ENCODE measurements around the gene PLD5.
A peak's percentile ranks its signal among the peaks of the same experiment; 100 is the strongest.
"Not testable (repeated sequence)": the region's sequence is repeated elsewhere in the genome, so short reads cannot be mapped to it uniquely, and the experiment has no call there.

The PLD5 gene

DNA sequence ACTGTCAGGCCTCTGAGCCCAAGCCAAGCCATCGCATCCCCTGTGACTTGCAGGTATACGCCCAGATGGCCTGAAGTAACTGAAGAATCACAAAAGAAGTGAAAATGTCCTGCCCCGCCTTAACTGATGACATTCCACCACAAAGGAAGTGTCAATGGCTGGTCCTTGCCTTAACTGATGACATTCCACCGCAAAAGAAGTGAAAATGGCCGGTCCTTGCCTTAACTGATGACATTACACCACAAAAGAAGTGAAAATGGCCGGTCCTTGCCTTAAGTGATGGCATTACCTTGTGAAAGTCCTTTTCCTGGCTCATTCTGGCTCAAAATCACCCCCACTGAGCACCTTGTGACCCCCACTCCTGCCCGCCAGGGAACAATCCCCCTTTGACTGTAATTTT, 314.2 kb downstream of the PLD5 start:
- not testable (repeated sequence) for DNase-seq (ENCODE audit: low spot score)

DNA sequence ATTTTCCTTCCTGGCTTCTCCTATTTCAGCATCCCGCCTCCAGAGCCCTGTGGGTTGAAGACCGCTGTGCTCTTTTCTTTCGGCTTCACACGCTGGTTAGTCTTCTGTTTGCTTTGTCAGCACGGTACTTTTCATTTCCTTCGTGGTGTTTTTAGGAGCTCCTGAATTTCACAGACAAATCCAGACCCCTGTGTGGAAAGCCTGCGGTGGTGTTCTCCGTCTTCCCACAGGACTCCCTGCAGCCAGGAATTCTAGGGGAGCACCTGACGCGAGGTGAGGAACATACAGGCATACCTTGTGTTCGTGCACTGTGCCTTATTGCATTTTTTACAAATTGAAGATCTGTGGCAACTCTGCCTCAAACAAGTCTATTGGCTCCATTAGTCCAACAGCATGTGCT, 315.4 kb downstream of the PLD5 start:
- no peak for DNase-seq (ENCODE audit: low spot score)

DNA sequence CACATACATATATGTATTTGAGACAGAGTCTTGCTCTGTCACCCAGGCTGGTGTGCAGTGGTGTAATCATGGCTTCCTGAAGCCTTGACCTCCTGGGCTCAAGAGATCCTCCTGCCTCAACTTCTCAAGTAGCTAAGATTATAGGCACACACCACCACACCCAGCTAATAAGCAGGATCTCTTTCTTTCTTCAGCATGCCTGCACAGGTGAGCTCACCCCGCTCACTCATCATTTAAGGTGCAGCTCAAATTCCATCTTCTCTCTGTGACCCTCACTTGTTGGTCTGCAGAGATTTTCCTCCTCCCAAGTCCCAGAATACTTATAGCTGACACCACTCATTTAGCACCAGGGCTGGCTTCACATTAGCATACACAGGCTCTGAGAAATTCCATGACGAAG, 316.5 kb downstream of the PLD5 start:
- no peak for DNase-seq (ENCODE audit: low spot score)

DNA sequence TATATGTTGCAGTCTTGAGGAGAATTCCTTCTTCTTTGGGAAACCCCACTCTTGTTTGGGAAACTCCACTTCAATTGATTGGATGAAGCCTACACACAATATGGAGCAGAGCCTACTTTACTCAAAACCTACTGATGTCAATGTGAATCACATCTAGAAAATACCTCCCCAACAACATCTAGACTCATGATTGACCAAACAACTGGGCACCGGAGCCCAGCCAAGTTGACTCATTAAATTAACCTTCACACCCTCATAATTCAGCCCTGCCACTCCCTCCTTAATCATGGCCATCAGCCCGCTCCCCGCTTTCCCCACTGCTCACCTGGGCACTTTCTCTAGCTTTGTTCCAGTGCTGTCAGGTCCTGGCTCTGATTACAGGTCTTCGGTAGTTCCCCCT, 317.5 kb downstream of the PLD5 start:
- DNase-seq (ENCODE audit: low spot score): no peak

DNA sequence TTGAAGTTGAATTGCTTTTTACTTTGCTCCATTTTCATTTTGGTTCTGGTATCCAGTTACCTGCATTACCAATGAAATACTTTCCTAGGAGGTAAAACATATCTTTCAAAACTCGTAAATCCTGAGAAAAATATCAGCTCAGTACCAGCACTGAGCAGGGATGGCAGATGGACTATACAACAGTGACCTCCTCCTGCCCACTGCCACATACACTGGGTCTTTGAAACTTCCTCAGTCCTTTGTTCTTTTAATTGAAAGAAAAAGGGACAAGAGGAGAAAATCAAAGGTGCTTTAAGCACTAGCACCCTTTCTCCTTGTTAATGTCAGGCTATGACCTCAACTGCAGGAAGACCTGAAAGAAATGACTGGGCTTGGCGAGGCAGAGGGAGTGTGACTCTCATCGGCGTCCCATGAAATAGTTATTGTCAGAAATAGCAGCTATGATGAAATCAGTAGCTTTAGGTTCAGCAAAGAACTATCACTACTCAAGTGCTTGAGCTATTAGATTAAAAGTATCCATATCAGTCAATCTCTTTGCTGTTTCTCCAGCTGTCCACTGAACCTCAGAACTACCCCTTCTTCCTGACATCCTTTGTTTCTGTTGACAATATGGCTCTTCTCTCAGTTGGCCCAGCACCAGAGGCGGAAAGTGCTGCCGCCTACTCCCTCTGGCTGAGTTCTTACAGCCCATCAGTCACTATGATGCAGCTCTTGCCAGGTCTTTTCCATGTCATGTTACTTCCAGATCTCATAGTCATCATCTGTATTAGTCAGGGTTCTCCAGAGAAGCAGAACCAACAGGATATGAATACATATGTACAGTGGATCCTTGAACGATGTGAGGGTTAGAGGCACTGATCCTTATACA, 318.6 kb downstream of the PLD5 start:
- peak; percentile 86 for DNase-seq (ENCODE audit: low spot score)

DNA sequence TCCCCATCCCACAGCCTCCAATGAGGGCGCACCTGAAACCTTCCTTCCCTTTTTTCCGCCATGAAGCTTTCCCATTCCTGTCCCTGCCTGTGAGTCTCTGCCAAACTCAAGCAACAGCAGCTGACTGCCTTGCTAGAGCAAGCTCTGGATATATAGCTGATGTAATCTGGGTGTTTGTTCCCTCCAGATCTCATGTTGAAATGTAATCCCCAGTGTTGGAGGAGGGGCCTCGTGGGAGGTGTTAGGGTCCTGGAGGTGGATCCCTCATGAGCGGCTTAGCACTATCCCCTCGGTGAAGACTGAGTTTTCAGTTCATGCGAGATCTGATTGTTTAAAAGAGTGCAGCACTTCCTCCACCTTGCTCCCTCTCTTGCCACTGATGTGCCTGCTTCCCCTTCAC, 321.2 kb downstream of the PLD5 start:
- DNase-seq (ENCODE audit: low spot score): no peak

DNA sequence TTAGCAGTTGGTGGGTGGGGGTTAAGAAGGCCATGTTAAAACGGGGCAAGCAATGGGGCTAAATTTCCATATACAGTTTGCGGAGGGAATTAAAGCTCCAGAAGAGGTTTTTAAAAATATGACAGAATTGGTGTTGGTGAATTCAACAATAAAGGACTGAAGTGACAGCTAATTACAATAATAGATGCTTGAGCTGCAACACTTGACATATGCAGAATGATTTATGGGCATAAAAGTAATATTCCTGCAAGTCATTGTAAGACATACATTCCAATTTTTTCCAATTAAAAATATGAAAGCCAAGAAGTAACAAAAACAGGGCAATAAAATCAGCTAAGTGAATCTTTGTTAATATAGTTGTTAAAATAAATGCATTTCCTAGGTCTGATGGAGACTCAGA, 323.4 kb downstream of the PLD5 start:
- DNase-seq (ENCODE audit: low spot score): no peak

DNA sequence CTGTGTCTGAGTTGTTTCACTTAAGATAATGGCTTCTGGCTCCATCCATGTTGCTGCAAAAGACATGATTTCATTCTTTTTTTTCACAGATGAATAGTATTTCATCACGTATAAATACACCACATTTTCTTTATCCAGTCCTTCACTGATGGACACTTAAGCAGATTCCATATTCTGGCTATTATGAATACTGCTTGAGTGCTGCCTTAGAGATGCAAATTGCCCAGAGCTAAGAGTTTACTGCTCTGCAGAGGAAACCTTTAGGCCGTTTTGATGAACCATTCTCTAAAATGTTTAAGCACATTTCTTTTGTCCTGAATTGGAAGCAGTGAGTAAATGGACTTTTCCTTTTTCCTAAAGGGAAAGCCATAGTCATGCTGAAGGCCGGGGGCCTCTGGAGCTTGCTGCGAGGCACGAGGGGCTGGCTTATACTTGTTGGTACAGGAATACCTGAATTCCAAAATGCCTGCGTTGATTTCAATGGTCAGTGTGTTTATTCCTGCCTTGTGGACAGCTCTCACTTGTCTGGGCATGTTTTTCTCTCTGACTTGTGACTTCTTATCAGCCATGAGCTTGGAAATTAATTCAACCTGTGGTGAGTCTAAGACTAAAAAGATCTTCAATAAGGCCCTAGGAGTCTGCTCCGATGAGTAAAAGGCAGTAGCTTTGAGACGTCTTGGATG, 324.6 kb downstream of the PLD5 start:
- DNase-seq (ENCODE audit: low spot score): no peak

DNA sequence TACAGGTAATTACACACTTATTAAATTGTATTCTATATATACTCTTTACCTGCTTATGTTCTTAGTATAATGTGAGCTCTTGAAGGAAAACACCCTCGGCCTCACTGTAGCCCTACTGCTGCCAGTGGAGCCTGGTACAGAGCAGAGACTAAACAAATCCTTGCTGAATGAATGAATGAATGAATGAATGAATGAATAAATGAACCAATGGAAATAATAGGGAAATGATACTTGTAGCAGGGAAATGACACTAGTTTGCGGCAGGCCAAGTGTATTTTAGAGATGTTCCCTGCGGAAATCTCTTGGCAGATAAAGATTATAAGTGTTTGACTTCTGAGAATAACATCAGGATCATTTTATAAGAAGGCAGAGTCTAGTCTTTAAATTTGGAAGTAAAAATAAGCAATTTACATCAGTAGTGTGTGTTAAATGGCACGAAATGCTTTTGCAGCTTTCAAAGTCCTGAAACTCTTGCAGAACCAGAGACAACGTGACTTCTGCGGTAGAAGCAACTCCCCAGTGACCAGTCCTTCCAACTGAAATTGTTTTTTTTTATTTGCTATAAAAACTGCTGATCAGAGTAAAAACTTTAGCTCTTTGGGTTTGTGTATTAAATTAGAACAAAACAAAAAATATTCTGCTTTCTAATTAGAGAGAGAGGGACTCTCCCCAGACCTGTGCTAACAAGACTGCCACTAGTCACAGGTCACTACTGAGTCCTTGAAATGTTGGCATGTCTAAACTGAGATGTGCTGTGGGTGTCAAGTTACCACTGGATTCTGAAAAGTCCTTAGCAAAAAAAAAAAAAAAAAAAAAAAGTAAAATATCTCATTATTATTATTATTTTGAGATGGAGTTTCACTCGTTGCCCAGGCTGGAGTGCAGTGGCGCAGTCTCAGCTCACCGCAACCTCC, 326.3 kb downstream of the PLD5 start:
- DNase-seq (ENCODE audit: low spot score): no peak

DNA sequence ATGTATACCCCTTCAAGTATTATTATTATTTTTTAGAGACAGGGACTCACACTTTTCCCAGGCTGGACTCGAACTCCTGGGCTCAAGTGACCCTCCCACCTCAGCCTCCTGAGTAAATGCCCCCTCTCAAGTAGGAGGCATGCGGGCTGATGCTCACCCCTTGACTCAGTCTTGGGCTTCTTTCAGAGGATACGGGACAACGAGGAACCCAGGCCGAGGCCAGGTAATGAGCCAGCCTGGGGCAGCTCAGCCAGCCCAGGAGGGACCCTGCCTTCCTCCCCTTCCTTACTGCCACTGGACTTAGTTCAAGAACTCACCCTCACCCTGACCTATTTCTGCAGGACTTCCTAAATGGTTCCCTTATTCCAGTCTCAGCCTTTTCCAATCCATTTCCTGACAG, 327.6 kb downstream of the PLD5 start:
- no peak for DNase-seq (ENCODE audit: low spot score)

DNA sequence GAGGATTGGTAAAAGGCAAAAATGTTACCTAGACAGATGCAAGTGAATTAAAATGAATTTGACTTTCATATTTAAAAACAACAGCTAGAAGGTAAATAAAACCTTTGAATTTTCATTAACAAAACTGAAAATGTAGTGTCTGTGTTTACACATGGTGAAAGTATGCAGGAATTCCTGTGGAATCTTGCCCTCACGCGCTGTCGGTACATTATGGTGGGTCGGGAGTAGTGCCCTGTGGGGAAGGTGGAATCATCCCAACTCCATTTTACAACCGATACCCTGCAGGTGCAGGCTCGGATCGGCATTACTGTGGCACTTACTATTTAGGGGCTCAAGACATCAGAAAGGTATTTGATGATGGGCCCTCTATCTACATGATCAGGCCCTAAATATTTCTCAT, 328.4 kb downstream of the PLD5 start:
- DNase-seq (ENCODE audit: low spot score): no peak

DNA sequence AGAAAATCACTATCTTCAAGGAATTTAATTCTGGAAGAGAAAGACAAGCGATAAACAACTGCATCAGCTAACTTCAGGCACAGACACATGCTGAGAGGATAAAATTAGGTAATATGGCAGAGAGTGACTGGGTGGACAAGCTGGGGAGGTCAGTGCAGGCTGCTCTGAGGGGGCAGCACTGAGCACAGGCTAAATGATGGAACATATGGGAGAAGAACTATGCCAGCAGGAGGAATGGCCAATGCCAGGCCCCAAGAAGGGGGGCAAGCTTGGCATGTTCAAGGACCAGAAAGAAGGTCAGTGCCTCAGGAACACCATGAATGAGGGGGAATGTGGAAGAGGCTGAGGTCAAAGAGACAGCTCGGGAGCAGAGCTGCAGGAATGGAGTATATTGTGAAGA, 334.9 kb downstream of the PLD5 start:
- no peak for DNase-seq (ENCODE audit: low spot score)

DNA sequence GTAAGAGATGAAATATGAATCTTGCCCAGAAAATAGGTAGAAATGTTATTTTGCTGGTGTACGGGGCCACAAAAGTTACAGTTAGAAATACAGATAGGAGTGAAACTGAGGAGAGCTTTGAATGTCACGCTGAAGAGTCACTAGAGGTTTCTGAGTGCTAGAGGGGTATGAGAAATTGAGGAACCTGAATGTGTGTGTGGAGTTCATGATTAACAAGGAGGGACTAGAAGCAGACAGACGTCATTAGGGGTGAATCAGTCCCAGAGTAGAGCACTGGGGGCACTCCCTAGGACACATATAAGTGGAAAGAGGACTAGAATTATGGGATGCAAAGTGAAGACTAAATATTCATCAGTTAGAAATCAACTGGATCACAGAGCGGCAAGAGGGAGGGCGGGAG, 336.7 kb downstream of the PLD5 start:
- DNase-seq (ENCODE audit: low spot score): no peak

DNA sequence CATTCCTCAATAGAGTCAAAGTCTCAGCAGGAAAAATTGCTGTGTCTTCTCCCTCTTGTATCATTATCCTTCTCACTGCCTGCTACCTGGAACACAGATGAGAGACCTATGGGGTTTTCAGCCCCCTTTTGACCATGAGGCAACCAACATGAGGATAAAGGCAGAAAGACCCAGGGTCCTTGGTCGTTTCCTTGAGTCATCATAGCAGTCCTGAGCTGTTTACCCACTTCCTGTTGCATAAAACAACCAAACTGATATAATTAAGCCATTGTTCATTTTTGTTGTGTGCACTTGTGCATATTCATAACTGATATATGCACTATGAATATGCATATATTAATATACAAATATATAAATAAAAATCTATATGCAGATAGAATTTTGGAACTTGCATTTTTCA, 337.3 kb downstream of the PLD5 start:
- no peak for DNase-seq (ENCODE audit: low spot score)

DNA sequence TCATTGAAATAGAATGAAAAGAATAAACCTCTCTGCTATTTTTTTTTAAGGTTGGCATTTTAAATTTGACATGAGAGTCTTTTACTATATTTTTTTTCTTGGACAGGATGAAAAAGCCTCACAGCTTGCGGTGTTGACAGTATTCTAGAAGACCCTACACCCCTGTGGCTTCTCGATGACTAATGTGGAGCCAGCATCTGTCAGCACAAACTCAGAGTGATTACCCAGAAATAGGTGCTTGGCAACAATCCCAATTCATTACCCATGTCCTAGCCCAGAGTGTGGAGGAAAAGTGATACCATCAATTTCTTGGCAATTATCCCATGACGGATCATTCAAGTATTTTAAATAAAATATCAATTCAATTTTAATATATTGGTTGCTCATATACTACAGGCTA, 338.8 kb downstream of the PLD5 start:
- DNase-seq (ENCODE audit: low spot score): no peak

DNA sequence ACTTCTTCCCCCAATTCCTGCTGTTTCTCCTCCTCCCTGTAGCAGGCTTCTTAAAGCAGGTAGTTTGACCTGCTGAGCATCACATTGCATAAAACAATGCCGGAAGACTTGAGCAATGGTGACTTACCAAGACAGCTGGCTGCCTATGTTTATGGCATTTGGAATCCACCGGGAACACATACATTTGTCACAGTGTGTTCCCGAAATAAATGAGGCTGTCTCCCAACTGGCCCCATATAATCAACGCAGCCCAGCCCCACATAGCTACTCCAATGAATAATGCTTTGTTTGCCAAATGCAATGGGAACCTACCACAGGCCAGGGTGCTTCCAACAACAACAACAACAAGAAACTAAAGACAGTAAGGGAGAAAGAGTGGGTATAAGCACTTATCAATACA, 339.5 kb downstream of the PLD5 start:
- DNase-seq (ENCODE audit: low spot score): peak; percentile 68

DNA sequence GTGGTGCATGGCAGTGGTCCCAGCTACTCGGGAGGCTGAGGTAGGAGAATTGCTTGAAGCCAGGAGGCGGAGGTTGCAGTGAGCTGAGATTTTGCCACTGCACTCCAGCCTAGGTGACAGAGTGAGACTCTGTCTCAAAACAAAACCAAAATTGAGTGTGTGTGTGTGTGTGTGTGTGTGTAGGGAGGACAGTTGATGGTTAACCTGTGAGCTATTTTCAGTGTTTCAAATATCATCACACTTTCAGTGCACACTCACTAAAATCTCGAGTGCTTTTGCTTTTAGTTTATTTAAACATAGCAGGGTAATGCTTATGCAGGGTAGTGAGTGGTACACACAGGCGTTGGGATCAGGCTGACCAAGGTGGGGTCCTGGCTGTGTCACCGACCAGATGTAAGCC, 344.7 kb downstream of the PLD5 start:
- DNase-seq (ENCODE audit: low spot score): not testable (repeated sequence)

DNA sequence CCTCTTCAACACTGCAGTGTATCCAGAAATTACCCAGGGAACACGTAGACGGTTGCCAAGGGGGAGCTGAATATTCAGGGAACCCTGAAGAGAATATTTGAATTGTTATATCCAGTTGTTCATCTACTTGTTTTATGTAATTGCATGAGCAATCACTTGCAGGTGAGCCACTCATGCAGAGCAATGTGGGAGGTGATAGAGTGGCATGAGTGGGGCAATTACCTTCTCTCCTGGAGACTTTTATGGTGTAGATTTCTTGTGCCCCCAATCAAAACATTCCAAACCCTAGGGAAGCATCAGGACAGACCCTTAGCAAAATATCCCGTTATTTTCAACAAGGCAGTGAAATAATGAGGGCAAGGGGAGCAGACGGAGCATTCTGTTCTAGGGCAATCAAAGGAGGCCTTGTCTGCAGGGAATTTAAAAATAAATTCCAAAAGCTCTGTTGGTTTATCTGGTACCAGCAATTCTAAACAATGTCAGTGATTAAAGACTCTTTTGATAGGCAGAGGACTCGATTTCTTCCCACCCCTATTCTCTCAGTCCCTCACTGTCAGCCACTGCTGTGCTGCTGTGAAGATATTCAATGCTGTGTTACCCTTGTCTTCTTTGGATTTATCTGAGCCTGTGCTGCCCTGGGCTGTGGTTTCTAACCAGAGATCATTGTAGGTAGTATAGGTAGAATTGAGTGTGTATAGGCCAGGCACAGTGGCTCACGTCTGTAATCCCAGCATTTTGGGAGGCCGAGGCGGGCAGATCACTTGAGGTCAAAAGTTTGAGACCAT, 345.4 kb downstream of the PLD5 start:
- DNase-seq (ENCODE audit: low spot score): peak; percentile 79

DNA sequence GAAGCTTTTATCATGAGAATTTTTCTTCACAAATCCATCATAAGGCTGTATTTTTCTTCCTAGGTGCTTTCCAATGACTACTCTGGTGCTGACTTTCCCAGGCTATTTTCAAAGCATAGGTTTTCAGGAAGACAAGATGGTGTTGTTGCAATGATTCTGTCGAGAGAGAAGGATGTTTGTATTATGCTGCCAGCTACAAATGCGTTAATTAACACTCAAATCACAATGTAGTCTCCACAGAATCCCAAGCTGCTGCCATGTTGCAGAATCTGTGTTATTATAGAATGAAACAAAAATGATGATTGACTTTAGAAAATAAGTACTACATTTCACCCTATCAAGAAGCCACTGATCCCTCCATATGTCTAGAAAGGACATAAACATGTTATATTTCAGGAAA, 346.1 kb downstream of the PLD5 start:
- DNase-seq (ENCODE audit: low spot score): peak; percentile 55

DNA sequence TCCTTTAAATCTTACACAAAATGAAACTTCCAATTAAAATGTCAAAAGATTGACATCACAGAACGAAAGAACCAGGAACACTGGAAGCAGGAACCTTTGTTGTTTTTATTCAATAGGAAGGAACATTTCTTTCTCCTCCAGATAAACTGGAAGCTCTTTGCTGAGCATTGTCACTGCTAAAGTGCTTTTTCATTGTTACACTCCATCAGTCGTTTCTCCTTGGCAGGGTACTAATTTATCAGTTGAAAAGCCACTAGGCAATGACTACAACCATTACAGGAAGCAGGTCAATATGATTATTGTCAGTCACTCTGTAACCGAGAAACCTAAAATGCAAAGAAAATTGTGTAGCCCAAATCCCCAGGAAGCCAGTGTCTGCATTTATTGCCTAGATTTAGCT, 362.4 kb downstream of the PLD5 start:
- no peak for DNase-seq (ENCODE audit: low spot score)

DNA sequence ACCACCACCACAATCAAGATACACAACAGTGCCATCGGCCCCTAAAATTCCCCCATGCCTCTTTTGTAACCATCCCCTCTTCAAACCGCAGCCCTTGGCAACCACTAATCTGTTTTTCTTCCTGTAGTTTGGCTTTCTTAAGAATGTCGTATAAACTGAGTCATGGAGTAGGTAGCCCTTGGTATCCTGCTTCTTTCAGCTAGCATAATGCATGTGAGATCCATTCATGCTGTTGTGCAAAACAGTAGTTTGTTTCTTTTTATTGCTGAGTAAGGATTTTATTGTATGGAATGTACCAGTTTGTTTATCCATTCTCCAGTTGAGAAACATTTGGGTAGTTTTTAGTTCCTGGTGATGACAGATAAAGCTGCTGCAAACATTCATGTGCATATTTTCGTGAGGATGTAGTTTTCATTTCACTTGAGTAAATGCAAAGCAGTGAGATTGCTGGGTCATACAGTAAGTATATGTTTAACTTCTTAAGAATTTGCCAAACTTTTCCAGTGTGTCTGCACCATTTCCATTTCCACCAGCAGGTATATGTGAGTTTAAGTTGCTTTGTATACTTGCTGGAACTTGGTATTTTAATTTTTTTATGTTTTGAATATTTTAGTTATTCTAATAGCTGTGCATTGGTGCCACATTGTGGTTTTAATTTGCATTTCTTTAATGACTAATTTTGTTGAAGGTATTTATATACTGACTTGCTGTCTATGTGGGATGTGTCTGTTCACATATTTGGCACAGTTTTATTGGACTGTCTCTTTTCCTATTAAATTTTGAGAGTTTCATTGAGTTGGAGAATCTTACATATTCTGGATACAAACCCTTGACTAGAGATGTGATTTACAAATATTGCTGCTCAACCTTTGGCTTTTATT, 377.2 kb downstream of the PLD5 start:
- peak; percentile 56 for DNase-seq (ENCODE audit: low spot score)

Data from pons (tissue), 1 donor.